Keratinocyte (primary cell): ENCODE results near the gene CAST.

Experiments used
- EZH2 ChIP-seq: IDR thresholded peaks from one replicate; pipeline ENCODE4 v1.6.1; 2012; ENCODE audit warnings: inconsistent platforms, mild to moderate bottlenecking, low read length, moderate library complexity
- TF ChIP-seq, protein P1 (sequence below), 3 experiments: IDR thresholded peaks in 1 of 3; conservative IDR thresholded peaks in 1 of 3; optimal IDR thresholded peaks in 1 of 3; 2 replicates in 2 of 3; 3 replicates in 1 of 3; pipeline versions ENCODE3 to v1.5.1; 2011; ENCODE audit warnings: low read length in 3 of 3, mild to moderate bottlenecking in 3 of 3, moderate library complexity in 2 of 3, control low read depth in 1 of 3, inconsistent platforms in 1 of 3; ENCODE audit not compliant: insufficient read depth in 2 of 3; ENCODE audit errors: extremely low read depth in 1 of 3

DNA sequence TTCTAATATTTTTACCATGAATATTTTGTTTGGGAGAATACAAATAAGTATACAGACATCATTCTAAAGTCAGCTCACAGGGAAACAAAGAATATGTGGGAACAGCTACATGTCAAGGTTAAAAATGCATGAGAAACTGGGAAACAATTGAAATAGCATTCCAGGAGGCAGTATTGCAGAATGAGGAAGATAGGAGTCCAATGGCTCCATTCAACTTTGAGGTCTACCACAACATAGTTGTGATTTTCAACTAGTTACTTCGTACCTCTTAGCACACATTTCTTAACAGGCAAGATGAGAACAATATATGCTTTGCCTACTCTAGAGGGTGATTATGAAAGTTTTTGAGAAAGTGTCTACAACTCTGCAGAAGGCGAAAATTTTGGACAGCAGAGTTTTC, 35.2 kb upstream of the CAST start:
- TF ChIP-seq, protein P1, sequence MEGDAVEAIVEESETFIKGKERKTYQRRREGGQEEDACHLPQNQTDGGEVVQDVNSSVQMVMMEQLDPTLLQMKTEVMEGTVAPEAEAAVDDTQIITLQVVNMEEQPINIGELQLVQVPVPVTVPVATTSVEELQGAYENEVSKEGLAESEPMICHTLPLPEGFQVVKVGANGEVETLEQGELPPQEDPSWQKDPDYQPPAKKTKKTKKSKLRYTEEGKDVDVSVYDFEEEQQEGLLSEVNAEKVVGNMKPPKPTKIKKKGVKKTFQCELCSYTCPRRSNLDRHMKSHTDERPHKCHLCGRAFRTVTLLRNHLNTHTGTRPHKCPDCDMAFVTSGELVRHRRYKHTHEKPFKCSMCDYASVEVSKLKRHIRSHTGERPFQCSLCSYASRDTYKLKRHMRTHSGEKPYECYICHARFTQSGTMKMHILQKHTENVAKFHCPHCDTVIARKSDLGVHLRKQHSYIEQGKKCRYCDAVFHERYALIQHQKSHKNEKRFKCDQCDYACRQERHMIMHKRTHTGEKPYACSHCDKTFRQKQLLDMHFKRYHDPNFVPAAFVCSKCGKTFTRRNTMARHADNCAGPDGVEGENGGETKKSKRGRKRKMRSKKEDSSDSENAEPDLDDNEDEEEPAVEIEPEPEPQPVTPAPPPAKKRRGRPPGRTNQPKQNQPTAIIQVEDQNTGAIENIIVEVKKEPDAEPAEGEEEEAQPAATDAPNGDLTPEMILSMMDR (optimal IDR thresholded peaks at IDR 0.05 in 1 of 3, IDR thresholded peaks at IDR 0.05 in 1 of 3, conservative IDR thresholded peaks at IDR 0.05 in 1 of 3; ENCODE audit: extremely low read depth in 1 of 3, insufficient read depth in 2 of 3, low read length in 3 of 3), result peak in 1 of 3 experiments; percentile 4
- TF ChIP-seq EZH2, result no peak
